COR-L47 (cell line): ENCODE results near the gene MTFP1.
"Not testable (repeated sequence)": the region's sequence is repeated elsewhere in the genome, so short reads cannot be mapped to it uniquely, and the experiment has no call there.

Experiments used
- DNase-seq: peaks from one replicate; lab custom pipeline; 2025; lab: John Stamatoyannopoulos, UW

The MTFP1 gene

GRCh38 chr22:30455075-30455840, 29.7 kb downstream of the MTFP1 start:
- no peak for DNase-seq

- no peak for DNase-seq
These were observed 32.4 kb downstream of the MTFP1 start for GRCh38 chr22:30457981-30458380.

- no peak for DNase-seq
These were observed 33.8 kb downstream of the MTFP1 start for GRCh38 chr22:30459181-30460052.

- peak; percentile 98 for DNase-seq
These were observed 34.6 kb downstream of the MTFP1 start for GRCh38 chr22:30460147-30460546.

- not testable (repeated sequence) for DNase-seq
These were observed 35.0 kb downstream of the MTFP1 start for GRCh38 chr22:30460555-30460954.

GRCh38 chr22:30469165-30469564, 43.6 kb downstream of the MTFP1 start:
- DNase-seq, result no peak

- DNase-seq, result no peak
These were observed 45.1 kb downstream of the MTFP1 start for GRCh38 chr22:30470655-30471054.

- no peak for DNase-seq
These were observed 46.2 kb downstream of the MTFP1 start, which contains the start of gene SEC14L3 for GRCh38 chr22:30471616-30472318. Gene SEC14L3 (minus strand): TSS chr22:30472017. CDS start chr22:30471958, 59 bp downstream.

GRCh38 chr22:30472994-30473720, 47.6 kb downstream of the MTFP1 start:
- no peak for DNase-seq

- no peak for DNase-seq
These were observed 48.6 kb downstream of the MTFP1 start for GRCh38 chr22:30474121-30474520.

- peak; percentile 38 for DNase-seq
These were observed 49.3 kb downstream of the MTFP1 start for GRCh38 chr22:30474683-30475424.
